PC-3 (cell line): ENCODE results near the gene ABCD3. TPM values are rescaled to one million over a fixed set of nuclear protein-coding genes. Genes with fewer than 3 reads are reported as not detected.
"Not testable (repeated sequence)": the region's sequence is repeated elsewhere in the genome, so short reads cannot be mapped to it uniquely, and the experiment has no call there.

ENCODE experiments used
- ATAC-seq: fragments of 200-7000 bp; cut with Tn5 transposase; 2 replicates; pipeline ENCODE4 v1.9.1; 2020; ENCODE audit warnings: mild to moderate bottlenecking, moderate library complexity
- BruUV-seq: library from RNA; stranded (reverse); fragments of 400-500 nt; replicated peaks from 2 replicates; lab custom pipeline; 2021; lab: Mats Ljungman, UMichigan
- CTCF ChIA-PET: fragments of 300-600 bp; sonication (Branson Sonifier 250); formaldehyde crosslinking; loops from one replicate; lab custom pipeline; 2022; ENCODE audit warnings: antibody characterized with exemption; lab: Charles Lee
- POLR2A ChIA-PET: fragments of 300-600 bp; sonication (Branson Sonifier 250); formaldehyde crosslinking; loops from one replicate; lab custom pipeline; 2022; ENCODE audit warnings: antibody characterized with exemption; ENCODE audit not compliant: unreplicated experiment; lab: Charles Lee
- DNase-seq: peaks from one replicate; pipeline ENCODE4 v3.0.0-alpha.2; 2015
- H2AFZ ChIP-seq: fragments of 300-600 bp; sonication (generic); 2 replicates; pipeline ENCODE4 v1.6.0; 2016; ENCODE audit warnings: antibody characterized with exemption, low read length
- H3F3A ChIP-seq: fragments of 300-600 bp; sonication (generic); one replicate; pipeline ENCODE4 v1.6.0; 2017; ENCODE audit warnings: antibody characterized with exemption, low read length, control low read depth, mild to moderate bottlenecking; ENCODE audit not compliant: unreplicated experiment
- H3K27ac ChIP-seq: fragments of 300-600 bp; sonication (generic); 2 replicates; pipeline ENCODE4 v1.5.1; 2016; ENCODE audit warnings: mild to moderate bottlenecking, low read length
- H3K27me3 ChIP-seq: fragments of 300-600 bp; sonication (generic); 2 replicates; pipeline ENCODE4 v1.6.1; 2016; ENCODE audit warnings: low read length, mixed read lengths
- H3K36me3 ChIP-seq: fragments of 300-600 bp; sonication (generic); 2 replicates; pipeline ENCODE4 v1.6.1; 2016; ENCODE audit warnings: low read depth, mixed run types, low read length, mixed read lengths
- H3K4me1 ChIP-seq: fragments of 300-600 bp; sonication (generic); 2 replicates; pipeline ENCODE4 v1.5.1; 2016; ENCODE audit warnings: low read length; ENCODE audit not compliant: insufficient read depth
- H3K4me2 ChIP-seq: fragments of 300-600 bp; sonication (generic); 2 replicates; pipeline ENCODE4 v1.6.0; 2016; ENCODE audit warnings: low read length
- H3K4me3 ChIP-seq: fragments of 300-600 bp; sonication (generic); 2 replicates; pipeline ENCODE4 v1.5.1; 2016; ENCODE audit warnings: mild to moderate bottlenecking, low read length, mixed read lengths
- H3K79me2 ChIP-seq: fragments of 300-600 bp; sonication (generic); 2 replicates; pipeline ENCODE4 v1.6.1; 2017; ENCODE audit warnings: low read length, mixed read lengths
- H3K9ac ChIP-seq: fragments of 300-600 bp; sonication (generic); 2 replicates; pipeline ENCODE4 v1.6.0; 2016; ENCODE audit warnings: mild to moderate bottlenecking, low read length
- H3K9me2 ChIP-seq: fragments of 300-600 bp; sonication (generic); replicated peaks from 2 replicates; pipeline ENCODE4 v1.6.1; 2016; ENCODE audit warnings: mixed run types, low read length, mixed read lengths
- H3K9me3 ChIP-seq: fragments of 300-600 bp; sonication (generic); 2 replicates; pipeline ENCODE4 v1.6.1; 2016; ENCODE audit warnings: low read length, mixed read lengths
- H4K20me1 ChIP-seq: fragments of 300-600 bp; sonication (generic); 2 replicates; pipeline ENCODE4 v1.6.1; 2016; ENCODE audit warnings: low read length, mixed read lengths
- EZH2 ChIP-seq: fragments of 300-600 bp; sonication (generic); IDR thresholded peaks from one replicate; pipeline ENCODE4 v1.6.1; 2017; ENCODE audit warnings: antibody characterized with exemption, mild to moderate bottlenecking, low read length; ENCODE audit not compliant: unreplicated experiment
- intact Hi-C: fragments of 100-400 bp; cut with micrococcal nuclease; formaldehyde crosslinking; loops from 2 replicates; pipeline ENCODE4 v1.9.0; 2023
- total RNA-seq: library from RNA; depleted of rRNA; stranded (reverse); fragments of >200 nt; gene quantifications from 2 replicates; pipeline ENCODE4 v1.2.3, GENCODE V29; 2014
- TF ChIP-seq, protein P1 (sequence below): fragments of 300-600 bp; sonication (generic); conservative IDR thresholded peaks from 2 replicates; pipeline ENCODE4 v1.5.1; 2017; ENCODE audit warnings: antibody characterized with exemption, low read depth, mild to moderate bottlenecking, low read length

Gene ABCD3
- total RNA-seq, 1 experiment from 2014 or later: 36.3 TPM

DNA sequence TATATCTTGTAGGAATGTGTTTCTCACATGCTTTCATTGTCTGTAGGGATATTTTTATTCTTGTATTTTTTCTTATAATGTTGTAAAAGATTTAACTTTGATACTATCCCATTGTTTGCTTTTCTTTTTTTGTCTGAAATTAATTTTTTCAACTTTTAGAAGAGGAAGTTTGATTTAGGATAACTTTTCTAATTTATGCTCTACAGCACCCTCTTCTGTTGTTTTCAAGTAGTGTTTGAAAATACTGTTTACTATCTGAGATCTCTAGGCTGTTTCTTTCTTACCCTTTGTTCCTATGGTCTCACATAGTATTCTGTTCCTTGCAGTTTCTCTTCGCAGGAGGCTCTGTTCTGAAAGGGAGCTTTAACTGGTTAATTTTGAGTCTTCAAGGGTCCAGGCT, 21.9 kb downstream of the ABCD3 start:
- DNase-seq: no peak
- ChIA-PET POLR2A (no interaction called here), CTCF (no interaction called here)
- Histone ChIP-seq H3K4me1 (no peaks in the 10 kb centered on the region), H3K9me3 (peaks cover 20% of the 10 kb centered on the region), H3K79me2 (peaks cover 79% of the 10 kb centered on the region), H3K36me3 (peaks cover 15% of the 10 kb centered on the region; the same call in 1 of the 2 replicates), H4K20me1 (0 out of 2 replicates have a peak, but pooled peaks cover 4% of the 10 kb centered on the region), H3K9me2 (no peaks in the 10 kb centered on the region), H3K27ac (no peak overlapping the region), H3K9ac (no peak overlapping the region), H3K4me2 (no peak overlapping the region), H2AFZ (no peak overlapping the region), H3K4me3 (no peak overlapping the region), H3F3A (no peaks in the 10 kb centered on the region), H3K27me3 (no peaks in the 10 kb centered on the region)
- no TSS peak for BruUV-seq
- TF ChIP-seq, protein P1, sequence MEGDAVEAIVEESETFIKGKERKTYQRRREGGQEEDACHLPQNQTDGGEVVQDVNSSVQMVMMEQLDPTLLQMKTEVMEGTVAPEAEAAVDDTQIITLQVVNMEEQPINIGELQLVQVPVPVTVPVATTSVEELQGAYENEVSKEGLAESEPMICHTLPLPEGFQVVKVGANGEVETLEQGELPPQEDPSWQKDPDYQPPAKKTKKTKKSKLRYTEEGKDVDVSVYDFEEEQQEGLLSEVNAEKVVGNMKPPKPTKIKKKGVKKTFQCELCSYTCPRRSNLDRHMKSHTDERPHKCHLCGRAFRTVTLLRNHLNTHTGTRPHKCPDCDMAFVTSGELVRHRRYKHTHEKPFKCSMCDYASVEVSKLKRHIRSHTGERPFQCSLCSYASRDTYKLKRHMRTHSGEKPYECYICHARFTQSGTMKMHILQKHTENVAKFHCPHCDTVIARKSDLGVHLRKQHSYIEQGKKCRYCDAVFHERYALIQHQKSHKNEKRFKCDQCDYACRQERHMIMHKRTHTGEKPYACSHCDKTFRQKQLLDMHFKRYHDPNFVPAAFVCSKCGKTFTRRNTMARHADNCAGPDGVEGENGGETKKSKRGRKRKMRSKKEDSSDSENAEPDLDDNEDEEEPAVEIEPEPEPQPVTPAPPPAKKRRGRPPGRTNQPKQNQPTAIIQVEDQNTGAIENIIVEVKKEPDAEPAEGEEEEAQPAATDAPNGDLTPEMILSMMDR: peak; percentile 38; the same call in 1 of the 2 replicates
- TF ChIP-seq EZH2: no peak
- intact Hi-C loops: no loop called here
- ATAC-seq: no peak

DNA sequence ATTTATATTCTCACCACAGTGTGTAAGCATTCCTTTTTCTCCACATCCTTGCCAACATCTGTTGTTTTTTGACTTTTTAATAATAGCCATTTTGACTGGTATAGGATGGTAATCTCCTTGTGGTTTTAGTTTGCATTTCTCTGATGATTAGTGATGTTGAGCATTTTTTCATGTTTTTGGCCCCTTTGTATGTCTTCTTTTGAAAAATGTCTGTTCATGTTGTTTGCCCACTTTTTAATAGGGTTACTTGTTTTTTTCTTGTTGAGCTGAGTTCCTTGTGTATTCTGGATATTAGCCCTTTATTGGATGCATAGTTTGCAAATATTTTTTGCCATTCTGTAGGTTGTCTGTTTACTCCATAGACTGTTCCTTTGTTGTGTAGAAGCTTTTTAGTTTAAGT, 24.9 kb downstream of the ABCD3 start:
- peaks cover 15% of the 10 kb centered on the region; the same call in 1 of the 2 replicates for H3K9me3 ChIP-seq
- H3K27ac ChIP-seq, H3K36me3 ChIP-seq, H3K4me3 ChIP-seq, H3K4me1 ChIP-seq, H2AFZ ChIP-seq, H3K27me3 ChIP-seq, DNase-seq, ATAC-seq, H3K9ac ChIP-seq, H4K20me1 ChIP-seq, H3K9me2 ChIP-seq, H3F3A ChIP-seq, CTCF ChIA-PET, H3K4me2 ChIP-seq, intact Hi-C loops, BruUV-seq, POLR2A ChIA-PET: not testable (repeated sequence)
- peaks cover 63% of the 10 kb centered on the region for H3K79me2 ChIP-seq

DNA sequence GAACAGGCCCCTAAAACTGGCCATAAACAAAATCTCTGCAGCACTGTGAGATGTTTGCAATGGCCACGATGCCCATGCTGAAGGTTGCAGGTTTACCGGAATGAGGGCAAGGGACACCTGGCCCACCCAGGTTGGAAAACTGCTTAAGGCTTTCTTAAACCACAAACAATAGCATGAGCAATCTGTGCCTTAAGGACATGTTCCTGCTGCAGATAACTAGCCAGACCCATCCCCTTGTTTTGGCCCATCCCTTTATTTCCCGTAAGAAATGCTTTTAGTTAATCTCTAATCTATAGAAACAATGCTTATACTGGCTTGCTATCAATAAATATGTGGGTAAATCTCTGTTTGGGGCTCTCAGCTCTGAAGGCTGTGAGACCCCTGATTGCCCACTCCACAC, 26.6 kb downstream of the ABCD3 start:
- not testable (repeated sequence) for H3K27me3 ChIP-seq, BruUV-seq

DNA sequence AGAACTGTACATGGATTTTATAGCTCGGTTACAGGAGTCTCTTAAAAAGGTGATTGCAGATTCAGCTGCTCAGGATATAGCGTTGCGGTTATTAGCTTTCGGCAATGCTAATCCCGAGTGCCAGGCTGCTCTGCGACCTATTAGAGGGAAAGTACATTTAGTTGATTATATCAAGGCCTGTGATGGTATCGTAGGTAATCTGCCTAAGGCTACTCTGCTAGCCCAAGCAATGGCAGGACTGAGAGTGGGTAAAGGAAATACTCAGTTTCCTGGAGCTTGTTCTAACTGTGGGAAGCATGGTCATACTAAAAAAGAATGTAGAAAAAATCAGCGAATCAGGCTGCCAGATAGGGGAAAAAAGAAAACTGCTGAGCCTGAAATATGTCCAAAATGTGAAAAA, 27.5 kb downstream of the ABCD3 start:
- POLR2A ChIA-PET, H3F3A ChIP-seq, H3K4me1 ChIP-seq, H3K27me3 ChIP-seq, H3K4me3 ChIP-seq, H3K9ac ChIP-seq, BruUV-seq, H3K27ac ChIP-seq, DNase-seq, H2AFZ ChIP-seq, CTCF ChIA-PET, intact Hi-C loops, H3K4me2 ChIP-seq, H4K20me1 ChIP-seq, H3K9me2 ChIP-seq, ATAC-seq: not testable (repeated sequence)
- Histone ChIP-seq H3K36me3 (peaks cover 27% of the 10 kb centered on the region), H3K9me3 (peaks cover 27% of the 10 kb centered on the region; the same call in 1 of the 2 replicates), H3K79me2 (peaks cover 41% of the 10 kb centered on the region)

More for the DNA sequence above, 26.6 kb downstream of the ABCD3 start:
- ATAC-seq, POLR2A ChIA-PET, CTCF ChIA-PET, H3K27ac ChIP-seq, intact Hi-C loops, DNase-seq, H3K4me1 ChIP-seq, H3F3A ChIP-seq, H3K4me3 ChIP-seq, H2AFZ ChIP-seq, H3K4me2 ChIP-seq, H4K20me1 ChIP-seq, H3K9ac ChIP-seq, H3K9me2 ChIP-seq: not testable (repeated sequence)
- peaks cover 51% of the 10 kb centered on the region for H3K79me2 ChIP-seq
- peaks cover 23% of the 10 kb centered on the region; the same call in 1 of the 2 replicates for H3K9me3 ChIP-seq
- H3K36me3 ChIP-seq: peaks cover 19% of the 10 kb centered on the region

DNA sequence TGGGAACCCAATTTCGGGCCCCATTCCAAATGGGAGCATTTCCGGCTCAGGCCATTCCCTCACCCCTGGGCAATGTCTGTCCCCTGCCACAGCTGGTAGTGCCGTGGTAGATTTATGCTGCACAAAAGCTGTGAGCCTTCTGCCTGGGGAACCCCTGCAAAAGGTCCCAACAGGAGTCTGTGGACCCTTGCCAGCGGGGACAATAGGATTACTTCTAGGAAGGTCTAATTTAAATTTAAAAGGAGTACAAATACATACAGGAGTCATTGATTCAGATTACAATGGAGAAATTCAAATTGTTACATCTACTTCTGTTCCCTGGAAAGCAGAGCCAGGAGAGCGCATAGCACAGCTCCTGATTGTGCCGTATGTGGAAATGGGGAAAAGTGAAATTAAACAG, 28.0 kb downstream of the ABCD3 start:
- H4K20me1 ChIP-seq, POLR2A ChIA-PET, DNase-seq, H3K9ac ChIP-seq, intact Hi-C loops, CTCF ChIA-PET, H3F3A ChIP-seq, BruUV-seq, H2AFZ ChIP-seq, H3K4me2 ChIP-seq, ATAC-seq, H3K9me2 ChIP-seq, H3K4me1 ChIP-seq, H3K27ac ChIP-seq, H3K27me3 ChIP-seq, H3K4me3 ChIP-seq: not testable (repeated sequence)
- peaks cover 40% of the 10 kb centered on the region for H3K79me2 ChIP-seq
- H3K36me3 ChIP-seq: peaks cover 31% of the 10 kb centered on the region
- H3K9me3 ChIP-seq: peaks cover 31% of the 10 kb centered on the region; the same call in 1 of the 2 replicates

DNA sequence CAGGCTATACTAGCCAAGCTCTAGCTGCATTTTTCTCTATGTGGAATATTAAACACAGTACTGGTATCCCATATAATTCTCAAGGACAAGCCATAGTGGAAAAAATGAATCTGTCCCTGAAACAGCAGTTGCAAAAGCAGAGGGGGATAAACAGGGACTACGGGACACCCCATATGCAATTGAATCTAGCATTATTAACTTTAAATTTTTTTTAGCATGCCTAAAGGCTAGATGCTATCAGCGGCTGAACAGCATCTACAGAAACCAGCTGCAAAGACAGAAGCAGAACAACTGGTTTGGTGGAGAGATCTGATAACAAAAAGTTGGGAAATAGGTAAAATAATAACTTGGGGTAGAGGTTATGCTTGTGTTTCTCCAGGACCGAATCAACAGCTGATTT, 30.6 kb downstream of the ABCD3 start:
- H3F3A ChIP-seq, BruUV-seq, ATAC-seq, H3K4me3 ChIP-seq, POLR2A ChIA-PET, H4K20me1 ChIP-seq, H2AFZ ChIP-seq, H3K4me1 ChIP-seq, H3K4me2 ChIP-seq, H3K27me3 ChIP-seq, H3K9me2 ChIP-seq, DNase-seq, H3K9ac ChIP-seq, CTCF ChIA-PET, H3K27ac ChIP-seq, intact Hi-C loops: not testable (repeated sequence)
- H3K9me3 ChIP-seq: peaks cover 26% of the 10 kb centered on the region; the same call in 1 of the 2 replicates
- H3K36me3 ChIP-seq: peaks cover 40% of the 10 kb centered on the region
- peaks cover 16% of the 10 kb centered on the region for H3K79me2 ChIP-seq
